Skeletal muscle satellite cell (primary cell): ENCODE measurements around the gene PKD1.

Experiments
- H3K27me3 ChIP-seq: 2 replicates; pipeline ENCODE4 v1.7.0; 2013; ENCODE audit warnings: low read length; ENCODE audit not compliant: control insufficient read depth, insufficient read depth
- H3K36me3 ChIP-seq: 2 replicates; pipeline ENCODE4 v1.7.0; 2013; ENCODE audit warnings: mild to moderate bottlenecking, control low read depth, low read length; ENCODE audit not compliant: insufficient read depth
- H3K4me1 ChIP-seq: 2 replicates; pipeline ENCODE4 v1.7.0; 2013; ENCODE audit warnings: low read length; ENCODE audit not compliant: control insufficient read depth, insufficient read depth
- H3K4me2 ChIP-seq: 2 replicates; pipeline ENCODE4 v1.7.0; 2013; ENCODE audit warnings: mild to moderate bottlenecking, low read length
- H3K4me3 ChIP-seq: 2 replicates; pipeline ENCODE4 v1.7.0; 2013; ENCODE audit warnings: low read length
- H3K9ac ChIP-seq: 2 replicates; pipeline ENCODE4 v1.7.0; 2013; ENCODE audit warnings: mild to moderate bottlenecking, low read depth, low read length, moderate library complexity
- H3K9me3 ChIP-seq: replicated peaks from 2 replicates; pipeline ENCODE4 v1.7.0; 2013; ENCODE audit warnings: mild to moderate bottlenecking, control low read depth, low read length

PKD1 gene

GRCh38 chr16:2058420-2058819 lies 77.3 kb downstream of the PKD1 start:
- Histone ChIP-seq H3K4me3 (no peak overlapping the region), H3K9me3 (no peaks in the 10 kb centered on the region), H3K27me3 (no peaks in the 10 kb centered on the region), H3K9ac (no peak overlapping the region), H3K4me2 (no peak overlapping the region), H3K36me3 (peaks cover 65% of the 10 kb centered on the region), H3K4me1 (no peaks in the 10 kb centered on the region)

- H3K4me3 ChIP-seq: no peak overlapping the region
- no peaks in the 10 kb centered on the region for H3K27me3 ChIP-seq
- no peak overlapping the region for H3K9ac ChIP-seq
- peaks cover 66% of the 10 kb centered on the region for H3K36me3 ChIP-seq
- H3K9me3 ChIP-seq: no peaks in the 10 kb centered on the region
- no peaks in the 10 kb centered on the region for H3K4me1 ChIP-seq
- no peak overlapping the region for H3K4me2 ChIP-seq
Observed at GRCh38 chr16:2057438-2057837, 78.3 kb downstream of the PKD1 start.

- Histone ChIP-seq H3K4me1 (no peaks in the 10 kb centered on the region), H3K4me2 (no peak overlapping the region), H3K9ac (no peak overlapping the region), H3K36me3 (peaks cover 67% of the 10 kb centered on the region), H3K9me3 (no peaks in the 10 kb centered on the region), H3K27me3 (no peaks in the 10 kb centered on the region), H3K4me3 (no peak overlapping the region)
Observed at GRCh38 chr16:2056681-2057407, 78.9 kb downstream of the PKD1 start.

- peaks cover 71% of the 10 kb centered on the region for H3K36me3 ChIP-seq
- H3K4me1 ChIP-seq: no peaks in the 10 kb centered on the region
- no peaks in the 10 kb centered on the region for H3K27me3 ChIP-seq
- no peak overlapping the region for H3K9ac ChIP-seq
- no peak overlapping the region for H3K4me3 ChIP-seq
- H3K4me2 ChIP-seq: no peak overlapping the region
- H3K9me3 ChIP-seq: no peaks in the 10 kb centered on the region
Observed at GRCh38 chr16:2056077-2056476, 79.6 kb downstream of the PKD1 start.

- Histone ChIP-seq H3K4me3 (no peak overlapping the region), H3K9ac (no peak overlapping the region), H3K27me3 (no peaks in the 10 kb centered on the region), H3K36me3 (peaks cover 65% of the 10 kb centered on the region), H3K4me2 (no peak overlapping the region), H3K9me3 (no peaks in the 10 kb centered on the region), H3K4me1 (no peaks in the 10 kb centered on the region)
Observed at GRCh38 chr16:2054543-2055245, 81.0 kb downstream of the PKD1 start.

- Histone ChIP-seq H3K4me2 (no peak overlapping the region), H3K9me3 (no peaks in the 10 kb centered on the region), H3K9ac (no peak overlapping the region)
Observed at GRCh38 chr16:2053897-2054296, 81.8 kb downstream of the PKD1 start.

GRCh38 chr16:2053211-2053610 lies 82.5 kb downstream of the PKD1 start:
- no peak overlapping the region for H3K9ac ChIP-seq
- no peaks in the 10 kb centered on the region for H3K9me3 ChIP-seq
- no peak overlapping the region for H3K4me2 ChIP-seq
- H3K36me3 ChIP-seq: peaks cover 59% of the 10 kb centered on the region
- H3K4me3 ChIP-seq: no peak overlapping the region
- H3K27me3 ChIP-seq: no peaks in the 10 kb centered on the region
- H3K4me1 ChIP-seq: peaks cover 10% of the 10 kb centered on the region

More at GRCh38 chr16:2053897-2054296, 81.8 kb downstream of the PKD1 start:
- no peak overlapping the region for H3K4me3 ChIP-seq
- H3K27me3 ChIP-seq: no peaks in the 10 kb centered on the region
- H3K4me1 ChIP-seq: peaks cover 4% of the 10 kb centered on the region
- H3K36me3 ChIP-seq: peaks cover 65% of the 10 kb centered on the region

GRCh38 chr16:2048116-2048543 lies 87.6 kb downstream of the PKD1 start:
- Histone ChIP-seq H3K9ac (peak overlapping the region; percentile 87), H3K9me3 (no peaks in the 10 kb centered on the region), H3K4me1 (peaks cover 32% of the 10 kb centered on the region), H3K27me3 (no peaks in the 10 kb centered on the region), H3K36me3 (peaks cover 25% of the 10 kb centered on the region), H3K4me2 (peak overlapping the region; percentile 94), H3K4me3 (peak overlapping the region; percentile 93)

- H3K9me3 ChIP-seq: no peaks in the 10 kb centered on the region
- no peaks in the 10 kb centered on the region for H3K27me3 ChIP-seq
- H3K4me1 ChIP-seq: peaks cover 32% of the 10 kb centered on the region
- H3K4me2 ChIP-seq: peak within 1 kb of the TSS; percentile 94
- H3K4me3 ChIP-seq: peak within 1 kb of the TSS; percentile 93
- H3K36me3 ChIP-seq: peaks cover 19% of the 10 kb centered on the region
- H3K9ac ChIP-seq: peak within 1 kb of the TSS; percentile 87
Observed at GRCh38 chr16:2047330-2048115, 88.2 kb downstream of the PKD1 start, which contains the start of the genes NTHL1 and TSC2. Gene NTHL1 (minus strand): TSS chr16:2047834. CDS start chr16:2047823, 11 bp downstream. Gene TSC2 (plus strand): TSS chr16:2047985. CDS start chr16:2048616, 631 bp downstream.

GRCh38 chr16:2046893-2047329 lies 88.8 kb downstream of the PKD1 start:
- Histone ChIP-seq H3K9me3 (no peaks in the 10 kb centered on the region), H3K36me3 (peaks cover 14% of the 10 kb centered on the region), H3K4me2 (peak overlapping the region; percentile 94), H3K4me3 (peak overlapping the region; percentile 93), H3K4me1 (peaks cover 32% of the 10 kb centered on the region), H3K27me3 (no peaks in the 10 kb centered on the region), H3K9ac (peak overlapping the region; percentile 87)
